HepG2 (cell line): Measurements from ENCODE around the gene PCYT2. TPM values are rescaled to one million over a fixed set of nuclear protein-coding genes. Genes with fewer than 3 reads are reported as not detected.

ENCODE experiments used
- BCL3 ChIP-seq: sonication (generic); formaldehyde crosslinking; IDR thresholded peaks from 2 replicates; pipeline ENCODE4 v1.5.1; 2020; ENCODE audit warnings: mild to moderate bottlenecking, missing genetic modification reagents, moderate library complexity
- EED ChIP-seq: sonication (generic); formaldehyde crosslinking; IDR thresholded peaks from 2 replicates; pipeline ENCODE4 v1.5.0; 2020; ENCODE audit warnings: mild to moderate bottlenecking, missing genetic modification reagents
- PRMT3 ChIP-seq: sonication (generic); formaldehyde crosslinking; IDR thresholded peaks from 2 replicates; pipeline ENCODE4 v1.8.1; 2022; ENCODE audit warnings: low read depth, mild to moderate bottlenecking, moderate library complexity, missing genetic modification reagents, borderline replicate concordance
- PRPF4 ChIP-seq: fragments of 200-400 bp; formaldehyde crosslinking; IDR thresholded peaks from 2 replicates; pipeline ENCODE4 v1.6.1; 2016; ENCODE audit warnings: low read length, low read depth; ENCODE audit not compliant: poor library complexity, severe bottlenecking
- RFXANK ChIP-seq: IDR thresholded peaks from 2 replicates; pipeline ENCODE4 v1.6.1; 2016
- TEF ChIP-seq: sonication (generic); formaldehyde crosslinking; IDR thresholded peaks from 2 replicates; pipeline ENCODE4 v1.5.0; 2020; ENCODE audit warnings: missing genetic modification reagents
- ZBTB4 ChIP-seq: sonication (generic); formaldehyde crosslinking; IDR thresholded peaks from 2 replicates; pipeline ENCODE4 v1.4.0; 2020; ENCODE audit warnings: missing genetic modification reagents, mild to moderate bottlenecking, borderline replicate concordance
- ZFYVE20 ChIP-seq: sonication (generic); formaldehyde crosslinking; IDR thresholded peaks from 2 replicates; pipeline ENCODE4 v1.8.0; 2023; ENCODE audit warnings: low read depth, mild to moderate bottlenecking, moderate library complexity, missing genetic modification reagents, borderline replicate concordance
- ZNF337 ChIP-seq: sonication (generic); formaldehyde crosslinking; IDR thresholded peaks from 2 replicates; pipeline ENCODE4 v1.5.1; 2020; ENCODE audit warnings: missing genetic modification reagents, low read depth, mild to moderate bottlenecking, borderline replicate concordance
- ZNF383 ChIP-seq: sonication (generic); formaldehyde crosslinking; IDR thresholded peaks from 2 replicates; pipeline ENCODE4 v1.4.0; 2020; ENCODE audit warnings: missing genetic modification reagents, mild to moderate bottlenecking, borderline replicate concordance
- ZNF432 ChIP-seq: sonication (generic); formaldehyde crosslinking; IDR thresholded peaks from 2 replicates; pipeline ENCODE4 v1.5.0; 2020; ENCODE audit warnings: missing genetic modification reagents, mild to moderate bottlenecking, borderline replicate concordance
- ZNF605 ChIP-seq: sonication (generic); formaldehyde crosslinking; IDR thresholded peaks from 2 replicates; pipeline ENCODE4 v1.8.0; 2022; ENCODE audit warnings: mild to moderate bottlenecking, missing genetic modification reagents
- polyA plus RNA-seq, 8 experiments: library from polyadenylated mRNA; depleted of rRNA in 3 of 8; stranded (reverse) in 7 of 8; unstranded in 1 of 8; fragments of >200 nt; fragmentation: Illumina TruSeq in 4 of 8; extraction: Trizol in 4 of 8; gene quantifications; 2 replicates each; pipeline versions ENCODE4 v1.2.1 to v1.2.3, GENCODE V29; 2011 to 2016; ENCODE audit warnings: low read depth in 4 of 8, missing spikeins in 1 of 8, mixed read lengths in 1 of 8; ENCODE audit not compliant: insufficient read depth in 1 of 8
- total RNA-seq, 5 experiments: library from RNA; depleted of rRNA; stranded (reverse); fragments of >200 nt; fragmentation: Illumina TruSeq; extraction: Trizol; gene quantifications; 2 replicates each; pipeline ENCODE4 v1.2.3, GENCODE V29; 2016; ENCODE audit warnings: low read depth in 1 of 5

The PCYT2 gene
- total and polyA plus RNA-seq, 2 of the 13 experiments (the other 11 are each of a cell fraction or from before 2014, with no cell fraction given), result 147 to 297 TPM

- TF ChIP-seq ZFYVE20 (CRISPR knock-in tag) (peak; percentile 68; the same call in 1 of the 2 replicates), ZNF337 (CRISPR knock-in tag) (peak; percentile 76; the same call in 1 of the 2 replicates), PRMT3 (no peak; the same call in 1 of the 2 replicates), TEF (CRISPR knock-in tag) (no peak), EED (CRISPR knock-in tag) (no peak), ZNF383 (CRISPR knock-in tag) (no peak), ZNF605 (CRISPR knock-in tag) (peak; percentile 28; the same call in 1 of the 2 replicates), ZNF432 (no peak), RFXANK (CRISPR knock-in tag) (peak; percentile 59; the same call in 1 of the 2 replicates), PRPF4 (peak; percentile 90), BCL3 (peak; percentile 97; the same call in 1 of the 2 replicates), ZBTB4 (CRISPR knock-in tag) (peak; percentile 98)
- TF ChIP-seq, all 625 proteins: peak for 417
Measured at GRCh38 chr17:81871387-81872230, 39.6 kb downstream of the PCYT2 start (continued).
